Activated CD4-positive, alpha-beta T cell treated with anti-CD3 and anti-CD28 coated beads for 24 hours (primary cell): Measurements from ENCODE around the gene SPATA31D4.

Experiments
- DNase-seq, 2 donors: peaks; one replicate each; pipeline ENCODE4 v3.0.0-alpha.2; 2020; ENCODE audit warnings: low read depth in 2 of 2

The SPATA31D4 gene

DNA sequence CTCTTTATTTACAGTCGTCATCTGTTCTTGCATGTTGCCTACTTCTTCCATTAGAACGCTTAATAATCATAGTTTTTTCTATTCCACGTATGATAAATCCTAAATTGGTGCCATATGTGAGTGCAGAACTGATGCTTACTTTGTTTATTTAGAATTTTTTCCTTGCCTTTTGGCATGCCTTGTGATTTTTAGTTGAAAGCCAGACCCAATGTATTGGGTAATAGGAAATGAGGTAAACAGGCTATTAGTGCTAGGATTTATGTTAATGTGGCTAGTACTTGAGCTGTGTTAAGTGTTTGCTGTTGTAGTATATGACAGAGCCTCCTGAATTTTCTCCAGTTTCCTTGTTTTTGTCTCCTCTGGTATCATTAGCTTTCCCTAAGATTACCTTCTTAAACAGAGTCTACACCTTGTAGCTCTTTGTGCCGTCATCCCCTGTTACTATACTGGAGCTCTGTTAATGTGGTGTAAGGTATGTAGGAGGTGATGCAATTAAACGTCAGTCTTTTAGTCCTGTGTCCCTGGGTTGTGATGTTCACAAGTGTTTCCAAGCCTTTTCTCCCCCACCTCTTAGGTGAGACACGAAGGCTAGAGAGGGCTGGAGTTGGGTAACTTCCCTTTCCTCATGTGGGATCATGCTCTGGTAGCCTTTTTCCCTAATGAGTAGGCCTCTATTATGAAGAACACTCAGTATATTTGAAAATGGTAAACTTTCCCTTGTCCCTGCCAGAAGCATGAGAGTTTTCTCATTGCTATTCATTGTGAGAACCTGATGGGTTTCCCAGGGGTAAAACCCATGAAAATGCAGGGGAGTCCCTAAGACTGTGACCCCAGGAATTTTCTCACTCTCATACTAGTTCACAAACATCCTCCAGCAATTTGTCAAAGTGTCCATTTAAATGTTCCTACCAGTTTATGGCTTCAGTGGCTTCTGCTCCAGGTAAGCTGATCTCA lies 36.3 kb downstream of the SPATA31D4 start:
- no peak for DNase-seq

DNA sequence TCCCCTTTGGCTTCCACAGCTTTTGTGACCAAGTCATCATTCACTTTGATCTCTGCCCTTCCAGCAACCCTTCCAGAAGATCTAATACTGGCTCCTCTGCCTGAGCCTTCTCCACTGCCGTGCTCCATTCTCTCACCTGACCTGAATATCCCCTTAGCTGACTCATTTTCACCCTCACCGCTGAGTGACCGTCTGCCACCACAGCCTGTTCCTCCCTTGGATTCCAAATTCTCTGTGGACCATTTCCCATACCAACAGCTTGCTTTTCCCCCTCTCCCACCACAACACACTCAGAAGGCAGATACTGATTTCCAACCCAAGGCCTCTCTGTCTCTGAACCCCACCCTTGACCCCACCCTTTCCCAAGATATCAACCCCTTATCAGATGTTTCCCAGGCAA lies 39.8 kb downstream of the SPATA31D4 start:
- no peak for DNase-seq

GRCh38 chr9:81969971-81970370 lies 41.7 kb downstream of the SPATA31D4 start:
- no peak for DNase-seq

DNA sequence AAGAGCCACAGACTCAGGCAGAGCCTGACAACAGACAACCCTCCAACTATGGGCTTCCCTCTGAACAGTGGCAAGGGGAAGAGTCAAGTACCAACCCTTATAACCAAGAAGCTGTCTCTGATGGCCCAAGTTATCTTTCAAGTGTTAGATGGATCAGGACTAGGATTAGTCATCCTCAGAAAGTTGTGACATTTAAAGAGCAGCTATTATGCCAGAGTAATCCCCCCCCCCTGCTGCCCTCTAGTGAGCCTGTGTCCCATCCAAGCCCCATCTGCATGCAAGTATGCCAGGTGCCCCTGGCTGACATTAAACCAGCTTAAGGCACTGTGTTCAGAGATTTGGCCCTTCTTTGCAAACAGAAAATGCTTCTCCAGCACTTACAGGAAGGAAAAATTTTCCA lies 43.5 kb downstream of the SPATA31D4 start:
- no peak for DNase-seq

- DNase-seq = no peak
These were observed 46.5 kb downstream of the SPATA31D4 start for GRCh38 chr9:81974764-81975163.

GRCh38 chr9:81976351-81976750 lies 48.1 kb downstream of the SPATA31D4 start:
- no peak for DNase-seq

- no peak for DNase-seq
These were observed 51.0 kb downstream of the SPATA31D4 start for GRCh38 chr9:81979196-81979595.

GRCh38 chr9:81980568-81980967 lies 52.3 kb downstream of the SPATA31D4 start:
- DNase-seq = no peak

GRCh38 chr9:81981883-81982282 lies 53.7 kb downstream of the SPATA31D4 start:
- no peak for DNase-seq
